Fibroblast of villous mesenchyme (primary cell): Measurements from ENCODE around the gene DYNC1I1. TPM values are rescaled to one million over a fixed set of nuclear protein-coding genes. Genes with fewer than 3 reads are reported as not detected.

ENCODE experiments used
- DNase-seq: peaks from one replicate; pipeline ENCODE4 v3.0.0-alpha.2; 2010; ENCODE audit warnings: low read depth
- H3K4me3 ChIP-seq: 2 replicates; pipeline ENCODE4 v1.5.1; 2011; ENCODE audit warnings: low read depth, mild to moderate bottlenecking, low read length
- CTCF ChIP-seq: IDR thresholded peaks from 2 replicates; pipeline ENCODE4 v1.5.1; 2012; ENCODE audit warnings: low read depth, mild to moderate bottlenecking, low read length; ENCODE audit not compliant: insufficient read depth
- total RNA-seq: library from RNA; depleted of rRNA; stranded (reverse); fragments of >200 nt; gene quantifications from 2 replicates; pipeline ENCODE4 v1.2.3, GENCODE V29; 2012

DYNC1I1 gene
- total RNA-seq, 1 donor: 0.43 TPM

DNA sequence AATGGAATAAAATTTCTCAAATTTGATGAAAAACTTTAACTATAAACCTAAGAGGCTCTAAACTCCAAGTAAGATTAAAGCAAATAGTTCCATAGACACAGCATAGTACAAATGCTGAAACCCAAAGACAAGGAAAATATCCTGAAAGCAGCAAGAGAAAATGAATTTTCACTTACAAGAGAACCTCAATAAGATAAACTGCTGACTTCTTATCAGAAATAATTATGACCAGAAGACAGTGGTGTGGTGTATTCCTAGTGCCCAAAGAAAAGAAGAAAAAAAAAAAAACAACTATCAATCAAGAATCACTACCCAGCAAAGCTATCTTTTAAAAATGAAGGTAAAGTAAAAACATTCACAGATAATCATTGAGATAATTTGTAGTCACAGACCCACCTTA is 106.3 kb downstream of the DYNC1I1 start:
- TF ChIP-seq CTCF: no peak
- no peak for DNase-seq
- H3K4me3 ChIP-seq: no peak overlapping the region

DNA sequence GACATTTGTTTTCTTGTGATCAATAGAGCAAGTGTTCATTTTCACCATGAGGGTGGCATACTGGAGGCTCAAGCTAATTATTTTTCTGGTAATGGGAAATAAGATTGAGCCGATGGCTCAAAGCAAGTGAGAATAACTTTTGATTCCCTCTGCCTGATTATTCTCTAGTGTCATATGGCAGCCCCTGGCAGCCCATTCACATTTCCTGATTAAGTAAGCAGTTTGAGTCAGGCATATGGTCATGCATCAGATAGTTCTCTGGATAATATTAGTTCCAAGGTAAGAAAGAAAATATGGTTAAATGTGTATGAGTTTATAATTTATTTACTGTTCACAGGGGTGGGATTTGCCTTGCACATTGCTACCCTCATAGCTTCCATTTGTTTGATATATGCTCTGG is 109.2 kb downstream of the DYNC1I1 start:
- H3K4me3 ChIP-seq: no peak overlapping the region
- no peak for DNase-seq
- TF ChIP-seq CTCF: no peak

DNA sequence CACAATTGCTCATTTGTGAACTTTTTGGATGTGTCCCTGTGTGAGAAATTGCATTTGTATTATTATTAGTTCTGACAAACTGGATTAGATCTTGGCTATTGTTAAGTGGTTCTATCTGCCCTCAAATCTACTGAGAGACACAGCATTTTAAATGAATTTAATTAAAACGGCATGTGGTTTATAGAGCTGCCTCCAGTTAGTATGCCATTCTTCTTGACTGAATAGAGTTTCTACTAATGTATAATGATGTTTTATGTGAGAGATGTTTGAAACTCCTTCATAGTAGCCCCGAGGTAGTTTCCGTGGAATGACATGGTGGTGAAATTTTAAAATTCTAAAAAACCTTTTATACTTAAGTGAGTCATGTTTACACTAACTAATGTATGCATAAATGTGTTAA is 110.9 kb downstream of the DYNC1I1 start:
- no peak for TF ChIP-seq CTCF
- no peak for DNase-seq
- H3K4me3 ChIP-seq: no peak overlapping the region

DNA sequence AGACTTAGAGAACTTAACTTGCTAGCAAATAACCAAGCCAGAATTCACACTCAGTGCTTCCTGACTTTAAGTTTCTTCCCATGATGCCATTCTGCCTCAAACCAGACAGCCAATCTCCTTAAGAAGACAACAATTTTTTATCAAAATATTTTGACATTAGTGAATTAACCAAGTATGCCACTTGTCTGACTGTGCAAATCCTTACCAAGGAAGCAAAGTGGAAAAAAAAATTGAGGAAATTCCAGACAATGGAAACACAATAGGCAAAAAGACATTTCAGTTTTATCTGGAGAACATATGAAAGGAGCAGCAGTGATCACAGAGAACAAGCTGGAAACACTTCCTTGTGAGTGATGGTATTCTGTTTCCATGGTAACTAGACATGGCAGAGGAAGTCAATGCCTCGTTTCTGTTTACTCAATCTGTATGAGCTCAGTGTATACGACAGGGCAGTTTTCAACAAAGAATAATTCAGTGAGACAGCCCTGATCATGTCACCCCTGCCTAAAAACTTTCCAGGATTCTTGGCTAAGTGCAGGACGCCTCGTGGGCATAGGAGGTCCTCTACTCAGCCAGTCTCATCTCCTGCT is 114.2 kb downstream of the DYNC1I1 start:
- TF ChIP-seq CTCF: no peak
- H3K4me3 ChIP-seq: no peak overlapping the region
- DNase-seq: no peak

- no peak overlapping the region for H3K4me3 ChIP-seq
- DNase-seq: no peak
- TF ChIP-seq CTCF: no peak
These were observed 121.1 kb downstream of the DYNC1I1 start for GRCh38 chr7:95893484-95893883.

GRCh38 chr7:95897557-95898251 is 125.3 kb downstream of the DYNC1I1 start:
- DNase-seq: no peak
- no peak for TF ChIP-seq CTCF
- no peak overlapping the region for H3K4me3 ChIP-seq
